Loucy (cell line): ENCODE measurements around the gene NAGPA.

Experiments used
- H2AFZ ChIP-seq: fragments of 200-600 bp; sonication (generic); 2 replicates; pipeline ENCODE4 v1.6.0; 2016; ENCODE audit warnings: antibody characterized with exemption, mild to moderate bottlenecking, low read length, moderate library complexity
- H3F3A ChIP-seq: fragments of 200-600 bp; 2 replicates; pipeline ENCODE4 v1.6.0; 2016; ENCODE audit warnings: antibody characterized with exemption, low read depth, mild to moderate bottlenecking
- H3K27me3 ChIP-seq: fragments of 200-600 bp; sonication (generic); 2 replicates; pipeline ENCODE4 v1.6.1; 2014; ENCODE audit warnings: low read length, mild to moderate bottlenecking; ENCODE audit not compliant: insufficient read depth, poor library complexity, severe bottlenecking
- H3K36me3 ChIP-seq: fragments of 200-600 bp; sonication (generic); 2 replicates; pipeline ENCODE4 v1.6.1; 2016; ENCODE audit warnings: low read length; ENCODE audit not compliant: insufficient read depth
- H3K4me1 ChIP-seq: fragments of 200-600 bp; sonication (generic); 2 replicates; pipeline ENCODE4 v1.5.1; 2014; ENCODE audit warnings: low read length, mild to moderate bottlenecking; ENCODE audit not compliant: insufficient read depth, poor library complexity, severe bottlenecking
- H3K4me2 ChIP-seq: fragments of 200-600 bp; sonication (generic); 2 replicates; pipeline ENCODE4 v1.6.0; 2014; ENCODE audit warnings: antibody characterized with exemption, low read length, low read depth, mild to moderate bottlenecking; ENCODE audit not compliant: poor library complexity, severe bottlenecking
- H3K4me3 ChIP-seq: fragments of 200-600 bp; sonication (generic); 2 replicates; pipeline ENCODE4 v1.5.1; 2014; ENCODE audit warnings: low read length, mild to moderate bottlenecking, mixed read lengths; ENCODE audit not compliant: poor library complexity, severe bottlenecking
- H3K79me2 ChIP-seq: fragments of 200-600 bp; sonication (generic); 2 replicates; pipeline ENCODE4 v1.6.1; 2014; ENCODE audit warnings: low read length; ENCODE audit not compliant: insufficient read depth
- H3K9ac ChIP-seq: fragments of 200-600 bp; sonication (generic); 2 replicates; pipeline ENCODE4 v1.6.0; 2014; ENCODE audit warnings: mild to moderate bottlenecking, low read depth, low read length, moderate library complexity; ENCODE audit not compliant: poor library complexity, severe bottlenecking
- H3K9me2 ChIP-seq: fragments of 200-600 bp; sonication (generic); replicated peaks from 2 replicates; pipeline ENCODE4 v1.6.1; 2016; ENCODE audit warnings: low read depth, low read length, mixed read lengths
- H3K9me3 ChIP-seq: fragments of 200-600 bp; sonication (generic); 2 replicates; pipeline ENCODE4 v1.6.1; 2014; ENCODE audit warnings: mild to moderate bottlenecking, antibody characterized with exemption, low read length, low read depth; ENCODE audit not compliant: insufficient read depth
- H4K20me1 ChIP-seq: fragments of 200-600 bp; sonication (generic); 2 replicates; pipeline ENCODE4 v1.6.0; 2014; ENCODE audit warnings: antibody characterized with exemption, low read length, mild to moderate bottlenecking; ENCODE audit not compliant: insufficient read depth, poor library complexity, severe bottlenecking
- EZH2phosphoT487 ChIP-seq: fragments of 200-600 bp; IDR thresholded peaks from 2 replicates; pipeline ENCODE4 v1.6.1; 2018; ENCODE audit warnings: antibody characterized with exemption, mild to moderate bottlenecking, moderate library complexity, borderline replicate concordance
- TF ChIP-seq, protein P1 (sequence below): fragments of 200-600 bp; sonication (generic); conservative IDR thresholded peaks from 2 replicates; pipeline ENCODE4 v1.5.1; 2014; ENCODE audit warnings: mild to moderate bottlenecking, antibody characterized with exemption, low read length

The NAGPA gene

GRCh38 chr16:5064915-5065314 lies 31.2 kb upstream of the NAGPA start:
- TF ChIP-seq, protein P1, sequence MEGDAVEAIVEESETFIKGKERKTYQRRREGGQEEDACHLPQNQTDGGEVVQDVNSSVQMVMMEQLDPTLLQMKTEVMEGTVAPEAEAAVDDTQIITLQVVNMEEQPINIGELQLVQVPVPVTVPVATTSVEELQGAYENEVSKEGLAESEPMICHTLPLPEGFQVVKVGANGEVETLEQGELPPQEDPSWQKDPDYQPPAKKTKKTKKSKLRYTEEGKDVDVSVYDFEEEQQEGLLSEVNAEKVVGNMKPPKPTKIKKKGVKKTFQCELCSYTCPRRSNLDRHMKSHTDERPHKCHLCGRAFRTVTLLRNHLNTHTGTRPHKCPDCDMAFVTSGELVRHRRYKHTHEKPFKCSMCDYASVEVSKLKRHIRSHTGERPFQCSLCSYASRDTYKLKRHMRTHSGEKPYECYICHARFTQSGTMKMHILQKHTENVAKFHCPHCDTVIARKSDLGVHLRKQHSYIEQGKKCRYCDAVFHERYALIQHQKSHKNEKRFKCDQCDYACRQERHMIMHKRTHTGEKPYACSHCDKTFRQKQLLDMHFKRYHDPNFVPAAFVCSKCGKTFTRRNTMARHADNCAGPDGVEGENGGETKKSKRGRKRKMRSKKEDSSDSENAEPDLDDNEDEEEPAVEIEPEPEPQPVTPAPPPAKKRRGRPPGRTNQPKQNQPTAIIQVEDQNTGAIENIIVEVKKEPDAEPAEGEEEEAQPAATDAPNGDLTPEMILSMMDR = no peak
- TF ChIP-seq EZH2phosphoT487 = no peak

GRCh38 chr16:5062790-5063765 lies 29.3 kb upstream of the NAGPA start:
- Histone ChIP-seq H3K9me3 (no peaks in the 10 kb centered on the region), H3K9ac (no peak overlapping the region), H3K9me2 (no peaks in the 10 kb centered on the region), H3K4me2 (no peak overlapping the region), H3K27me3 (no peaks in the 10 kb centered on the region), H3K36me3 (no peaks in the 10 kb centered on the region), H3K4me3 (no peak overlapping the region), H3K79me2 (no peaks in the 10 kb centered on the region), H3F3A (no peaks in the 10 kb centered on the region), H2AFZ (no peak overlapping the region), H3K4me1 (no peaks in the 10 kb centered on the region), H4K20me1 (no peaks in the 10 kb centered on the region)
- no peak for TF ChIP-seq EZH2phosphoT487
- TF ChIP-seq, protein P1 = peak; percentile 13; the same call in 1 of the 2 replicates

More at GRCh38 chr16:5064915-5065314, 31.2 kb upstream of the NAGPA start:
- Histone ChIP-seq H3K4me3 (no peak overlapping the region), H3K4me2 (no peak overlapping the region), H3K9me3 (no peaks in the 10 kb centered on the region), H3K9ac (no peak overlapping the region), H4K20me1 (no peaks in the 10 kb centered on the region), H3K27me3 (no peaks in the 10 kb centered on the region), H3K4me1 (no peaks in the 10 kb centered on the region), H3K9me2 (no peaks in the 10 kb centered on the region), H3F3A (no peaks in the 10 kb centered on the region), H2AFZ (no peak overlapping the region), H3K36me3 (no peaks in the 10 kb centered on the region), H3K79me2 (no peaks in the 10 kb centered on the region)

DNA sequence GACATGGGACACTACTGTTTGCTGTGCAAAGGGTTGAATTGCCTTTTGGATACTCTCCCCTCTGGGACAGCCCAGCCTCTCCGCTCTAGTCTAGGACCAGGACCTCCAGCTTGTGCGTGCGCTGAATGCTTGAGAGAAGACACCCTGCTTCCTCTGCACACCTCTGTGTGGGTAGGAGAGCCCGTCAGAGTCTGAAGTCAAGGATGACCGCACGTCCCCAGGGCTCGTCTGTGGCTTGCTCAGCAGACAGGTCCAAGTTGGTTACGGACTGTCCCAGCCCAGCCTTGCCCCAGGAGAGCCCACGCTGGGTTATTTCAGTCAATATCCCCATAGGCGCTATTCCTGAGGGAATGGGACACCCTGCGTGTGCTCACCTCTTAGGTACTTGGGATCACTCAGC lies 28.3 kb upstream of the NAGPA start:
- TF ChIP-seq, protein P1 = no peak
- TF ChIP-seq EZH2phosphoT487 = no peak
- Histone ChIP-seq H2AFZ (no peak overlapping the region), H3K27me3 (no peaks in the 10 kb centered on the region), H4K20me1 (no peaks in the 10 kb centered on the region), H3K9ac (no peak overlapping the region), H3K36me3 (no peaks in the 10 kb centered on the region), H3K4me1 (no peaks in the 10 kb centered on the region), H3F3A (no peaks in the 10 kb centered on the region), H3K4me2 (no peak overlapping the region), H3K9me3 (no peaks in the 10 kb centered on the region), H3K9me2 (no peaks in the 10 kb centered on the region), H3K79me2 (no peaks in the 10 kb centered on the region), H3K4me3 (no peak overlapping the region)
